Mammary epithelial cell (primary cell): Measurements from ENCODE around the gene AP3S2.

Source experiments
- EZH2 ChIP-seq: IDR thresholded peaks from 2 replicates; pipeline ENCODE4 v1.6.1; 2012; ENCODE audit warnings: low read length, inconsistent platforms, borderline replicate concordance
- TF ChIP-seq, protein P1 (sequence below), 2 donors: IDR thresholded peaks in 1 of 2; conservative IDR thresholded peaks in 1 of 2; 2 replicates each; pipeline ENCODE4 v1.5.1; 2011 to 2012; ENCODE audit warnings: inconsistent platforms in 2 of 2, low read length in 2 of 2, mild to moderate bottlenecking in 2 of 2, control low read depth in 1 of 2, low read depth in 1 of 2; ENCODE audit not compliant: insufficient read depth in 1 of 2; ENCODE audit errors: extremely low read depth in 1 of 2

DNA sequence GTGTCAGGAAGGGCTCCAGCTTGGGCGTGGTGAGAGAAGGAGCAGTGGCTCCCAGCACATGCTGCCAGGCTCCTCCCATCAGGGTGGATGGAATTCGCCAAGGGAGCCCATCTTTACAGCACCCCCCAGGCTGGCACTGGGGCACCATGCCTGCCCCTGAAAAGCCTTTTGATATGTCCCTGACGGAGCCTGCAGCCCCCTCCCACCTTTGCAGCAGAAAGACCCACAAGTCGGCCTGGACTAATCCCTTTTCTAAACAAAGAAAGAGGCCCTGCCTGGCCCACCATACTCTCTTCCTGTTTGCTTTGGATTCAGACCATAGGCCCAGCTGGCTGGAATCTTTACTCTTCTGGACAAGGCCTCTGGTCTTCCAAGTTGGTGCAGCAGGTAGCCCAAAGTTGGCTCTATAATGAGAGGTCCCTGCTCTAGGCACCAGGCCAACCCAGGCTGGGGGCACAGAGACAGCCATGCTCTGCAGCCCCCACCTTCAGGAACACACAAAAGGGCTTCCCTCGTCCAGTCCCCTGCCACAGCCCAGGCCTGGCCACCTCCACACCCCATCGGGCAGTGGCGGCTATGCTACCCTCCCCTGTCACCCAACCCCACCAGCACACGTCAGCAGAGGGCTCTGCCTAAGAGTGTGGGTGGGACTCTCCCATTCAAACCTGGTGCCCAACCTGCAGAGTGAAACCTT, 84.6 kb downstream of the AP3S2 start:
- TF ChIP-seq, protein P1, sequence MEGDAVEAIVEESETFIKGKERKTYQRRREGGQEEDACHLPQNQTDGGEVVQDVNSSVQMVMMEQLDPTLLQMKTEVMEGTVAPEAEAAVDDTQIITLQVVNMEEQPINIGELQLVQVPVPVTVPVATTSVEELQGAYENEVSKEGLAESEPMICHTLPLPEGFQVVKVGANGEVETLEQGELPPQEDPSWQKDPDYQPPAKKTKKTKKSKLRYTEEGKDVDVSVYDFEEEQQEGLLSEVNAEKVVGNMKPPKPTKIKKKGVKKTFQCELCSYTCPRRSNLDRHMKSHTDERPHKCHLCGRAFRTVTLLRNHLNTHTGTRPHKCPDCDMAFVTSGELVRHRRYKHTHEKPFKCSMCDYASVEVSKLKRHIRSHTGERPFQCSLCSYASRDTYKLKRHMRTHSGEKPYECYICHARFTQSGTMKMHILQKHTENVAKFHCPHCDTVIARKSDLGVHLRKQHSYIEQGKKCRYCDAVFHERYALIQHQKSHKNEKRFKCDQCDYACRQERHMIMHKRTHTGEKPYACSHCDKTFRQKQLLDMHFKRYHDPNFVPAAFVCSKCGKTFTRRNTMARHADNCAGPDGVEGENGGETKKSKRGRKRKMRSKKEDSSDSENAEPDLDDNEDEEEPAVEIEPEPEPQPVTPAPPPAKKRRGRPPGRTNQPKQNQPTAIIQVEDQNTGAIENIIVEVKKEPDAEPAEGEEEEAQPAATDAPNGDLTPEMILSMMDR (conservative IDR thresholded peaks at IDR 0.05 in 1 of 2, IDR thresholded peaks at IDR 0.05 in 1 of 2; ENCODE audit: extremely low read depth in 1 of 2, insufficient read depth in 1 of 2, low read depth in 1 of 2, low read length in 2 of 2): no peak
- no peak for TF ChIP-seq EZH2
